H1 (cell line): Measurements from ENCODE around the gene LRRC8D. TPM values are rescaled to one million over a fixed set of nuclear protein-coding genes. Genes with fewer than 3 reads are reported as not detected.

Experiments
- CEBPB ChIP-seq: IDR thresholded peaks from 2 replicates; pipeline ENCODE4 v1.6.1; 2012; ENCODE audit warnings: low read depth, low read length
- CTBP2 ChIP-seq: IDR thresholded peaks from 2 replicates; pipeline ENCODE4 v1.7.0; 2011; ENCODE audit warnings: borderline replicate concordance, mild to moderate bottlenecking, moderate library complexity, mixed read lengths, low read length; ENCODE audit not compliant: insufficient read depth, insufficient read length
- EGR1 ChIP-seq: IDR thresholded peaks from 2 replicates; pipeline ENCODE4 v1.6.1; 2011; ENCODE audit warnings: low read depth, low read length, borderline replicate concordance
- EP300 ChIP-seq, 2 experiments: IDR thresholded peaks; 1 replicate in 1 of 2; 2 replicates in 1 of 2; pipeline ENCODE4 v1.6.1; 2011 to 2012; ENCODE audit warnings: low read depth in 2 of 2, low read length in 2 of 2, mild to moderate bottlenecking in 2 of 2, borderline replicate concordance in 1 of 2, inconsistent platforms in 1 of 2, moderate library complexity in 1 of 2
- KDM1A ChIP-seq: fragments of 200-600, 300-600 bp; sonication (generic); IDR thresholded peaks from 2 replicates; pipeline ENCODE4 v1.7.1; 2016; ENCODE audit warnings: mild to moderate bottlenecking, low read length, borderline replicate concordance
- RNF2 ChIP-seq: fragments of 200-900, 300-1000 bp; sonication (generic); IDR thresholded peaks from 2 replicates; pipeline ENCODE4 v1.7.1; 2016; ENCODE audit warnings: borderline replicate concordance, low read depth, mild to moderate bottlenecking, antibody characterized with exemption, low read length; ENCODE audit not compliant: poor library complexity, severe bottlenecking; ENCODE audit errors: missing control alignments
- RXRA ChIP-seq: IDR thresholded peaks from 2 replicates; pipeline ENCODE4 v1.6.1; 2011; ENCODE audit warnings: low read depth, mild to moderate bottlenecking, low read length, moderate library complexity; ENCODE audit not compliant: insufficient read depth
- SIRT6 ChIP-seq: IDR thresholded peaks from one replicate; pipeline ENCODE4 v1.7.1; 2012; ENCODE audit warnings: low read length, inconsistent platforms
- YY1 ChIP-seq: IDR thresholded peaks from 2 replicates; pipeline ENCODE4 v1.6.1; 2011; ENCODE audit warnings: low read depth, mild to moderate bottlenecking, low read length
- polyA plus RNA-seq, 7 experiments: library from polyadenylated mRNA; depleted of rRNA in 3 of 7; stranded (reverse) in 5 of 7; unstranded in 2 of 7; fragments of >200 nt in 5 of 7; fragments of 200-250 nt in 2 of 7; gene quantifications; 1 replicate in 5 of 7; 2 replicates in 1 of 7; 4 replicates in 1 of 7; pipeline versions ENCODE4 v1.2.1 to v1.2.3, GENCODE V29; 2011 to 2013; ENCODE audit warnings: missing spikeins in 2 of 7, mixed read lengths in 2 of 7
- total RNA-seq: library from RNA; stranded (reverse); fragmentation: NEBNext Ultra II Directional; extraction: Animal tissue kit (Norgen Biotek cat#: 25700); gene quantifications from 2 replicates; pipeline ENCODE4 v1.2.1, GENCODE V29; 2021

Gene LRRC8D
- total and polyA plus RNA-seq, 2 of the 8 experiments (the other 6 are each of a cell fraction or from before 2014, with no cell fraction given), result 42.0 to 58.5 TPM

- TF ChIP-seq CTBP2 (no peak), RXRA (no peak), KDM1A (no peak), EGR1 (no peak), CEBPB (no peak), SIRT6 (no peak), YY1 (no peak), EP300 (IDR thresholded peaks at IDR 0.05; ENCODE audit: borderline replicate concordance in 1 of 2, low read depth in 2 of 2, low read length in 2 of 2) (no peak), RNF2 (no peak)
These were observed 61.7 kb downstream of the LRRC8D start (continued) for GRCh38 chr1:89882348-89883029.
